ENCODE results near the gene LHX8. TPM values are rescaled to one million over a fixed set of nuclear protein-coding genes. Genes with fewer than 3 reads are reported as not detected.

LHX8 gene
- total RNA-seq, 1 experiment from 2014 or later, result not detected

- Histone ChIP-seq H3K23ac (ENCODE audit: insufficient read length, low read depth, low read length) (no peak overlapping the region), H3T11ph (ENCODE audit: low read length) (no peak overlapping the region), H2BK120ac (ENCODE audit: low read depth, low read length, poor library complexity, severe bottlenecking) (no peak overlapping the region), H3K4ac (ENCODE audit: low read depth, low read length) (no peak overlapping the region), H3K9ac (ENCODE audit: extremely low read depth, insufficient read length, low read length) (no peak overlapping the region), H2BK15ac (ENCODE audit: low read depth, low read length) (no peak overlapping the region), H3K18ac (ENCODE audit: insufficient read length, low read depth, low read length) (no peak overlapping the region), H3K23me2 (ENCODE audit: insufficient read length, low read depth, low read length, poor library complexity, severe bottlenecking) (no peaks in the 10 kb centered on the region), H3K27me3 (ENCODE audit: insufficient read depth, low read length) (no peaks in the 10 kb centered on the region), H2BK12ac (ENCODE audit: insufficient read length, low read depth, low read length) (no peak overlapping the region), H3K14ac (ENCODE audit: insufficient read depth, low read length) (no peak overlapping the region), H4K5ac (ENCODE audit: insufficient read length, low read depth, low read length) (no peak overlapping the region), H3K79me2 (ENCODE audit: insufficient read depth, low read length) (no peaks in the 10 kb centered on the region), H4K8ac (replicated peaks; ENCODE audit: insufficient read length, low read depth, low read length) (no peak overlapping the region), H3K79me1 (ENCODE audit: insufficient read depth, low read depth, low read length, poor library complexity, severe bottlenecking) (no peaks in the 10 kb centered on the region), H2BK20ac (ENCODE audit: low read depth, low read length, poor library complexity, severe bottlenecking) (no peak overlapping the region), H3K4me2 (ENCODE audit: insufficient read depth, insufficient read length, low read length) (no peak overlapping the region), H3K56ac (ENCODE audit: insufficient read length, low read depth, low read length) (no peak overlapping the region), H2AFZ (ENCODE audit: low read length) (no peak overlapping the region), H2AK5ac (ENCODE audit: insufficient read length, low read length) (no peak overlapping the region), H3K4me1 (ENCODE audit: insufficient read depth, low read length) (no peaks in the 10 kb centered on the region), H4K91ac (ENCODE audit: insufficient read length, low read depth, low read length) (no peak overlapping the region), H3K27ac (ENCODE audit: insufficient read length, low read depth, low read length) (no peak overlapping the region), H4K20me1 (ENCODE audit: control insufficient read depth, insufficient read depth, insufficient read length) (no peaks in the 10 kb centered on the region), H3K9me3 (ENCODE audit: control insufficient read depth, low read depth, low read length) (no peaks in the 10 kb centered on the region), H2BK5ac (ENCODE audit: insufficient read length, low read length) (no peak overlapping the region)
- H3K36me3 Mint-ChIP-seq (ENCODE audit: insufficient read depth in 1 of 3, low read depth in 3 of 3), result no peaks in the 10 kb centered on the region
- no peaks in the 10 kb centered on the region for H3K27me3 Mint-ChIP-seq (ENCODE audit: low read depth)
- H3K4me1 Mint-ChIP-seq, result peaks cover 0 to 4% of the 10 kb centered on the region in 2 experiments; a peak in 1 of 4 replicates
- no peak overlapping the region for H3K27ac Mint-ChIP-seq
- no peak overlapping the region for H3K4me3 Mint-ChIP-seq
- no peak for DNase-seq
- WGBS (ENCODE audit: extremely low coverage, insufficient read length, low lambda C conversion rate), result no CpG with 5 or more reads among the region's 2 CpGs
- H3K9me3 Mint-ChIP-seq, result peaks cover 0 to 2% of the 10 kb centered on the region in 2 experiments; a peak in 1 of 5 replicates
- TF ChIP-seq CTCF (conservative IDR thresholded peaks at IDR 0.05), result no peak
These were observed 35.8 kb downstream of the LHX8 start for GRCh38 chr1:75170011-75170410.

Data from H9 (cell line).